GM19239 (cell line): ENCODE data around the gene RUFY4.

Experiments
- DNase-seq: peaks from one replicate; pipeline ENCODE4 v3.0.0; 2011; ENCODE audit warnings: low spot score; ENCODE audit not compliant: insufficient read length
- FAIRE-seq: peaks from 2 replicates; lab custom pipeline; 2011; peaks lifted over from hg19 to GRCh38; lab: Jason Lieb, UNC

Gene RUFY4

GRCh38 chr2:218130377-218130776 lies 61.3 kb downstream of the RUFY4 start:
- no peak for DNase-seq
- FAIRE-seq = no peak

- DNase-seq = no peak
- no peak for FAIRE-seq
Observed at GRCh38 chr2:218130822-218131221, 61.8 kb downstream of the RUFY4 start.

GRCh38 chr2:218137514-218137913 lies 68.5 kb downstream of the RUFY4 start:
- FAIRE-seq (no peak), DNase-seq (no peak)

- FAIRE-seq (no peak), DNase-seq (no peak)
Observed at GRCh38 chr2:218138047-218138446, 69.0 kb downstream of the RUFY4 start.
